Cardiac septum (tissue), 1 donor: ENCODE results near the gene KLHL42. TPM values are rescaled to one million over a fixed set of nuclear protein-coding genes. Genes with fewer than 3 reads are reported as not detected.

Experiments
- DNase-seq: peaks from one replicate; pipeline ENCODE4 v3.0.0-alpha.2; 2020; ENCODE audit warnings: low spot score
- intact Hi-C: fragments of 100-400 bp; cut with DNase I; formaldehyde crosslinking; loops from one replicate; pipeline ENCODE4 v1.14.0; 2022
- total RNA-seq: library from RNA; stranded (reverse); fragmentation: NEBNext Ultra II Directional; extraction: Animal tissue kit (Norgen Biotek cat#: 25700); gene quantifications from one replicate; pipeline ENCODE4 v1.2.1, GENCODE V29; 2021
- donor health status: DM: no; HTN: no; CAD: no.

KLHL42 gene
- total RNA-seq, 1 donor from 2014 or later = 10.3 TPM

DNA sequence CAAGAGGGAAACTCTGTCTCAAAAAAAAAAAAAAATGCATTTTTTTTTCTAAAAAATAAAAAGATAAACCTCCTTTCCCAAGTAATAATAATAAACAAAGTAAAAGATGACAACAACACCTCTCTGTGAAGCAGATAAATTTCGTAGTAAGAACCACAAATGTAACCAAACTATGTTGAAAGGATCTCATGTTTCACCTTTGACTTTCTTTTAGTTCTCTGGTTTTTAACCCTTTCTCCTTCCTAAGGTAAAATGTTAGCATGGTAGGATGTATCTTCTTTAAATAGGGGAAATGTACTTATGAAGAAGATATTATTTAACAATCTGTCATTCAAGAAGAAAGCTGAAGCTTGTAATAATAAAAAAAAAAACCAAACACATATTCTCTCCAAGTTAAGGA lies 1.8 kb upstream of the KLHL42 start:
- intact Hi-C loops = no loop called here
- DNase-seq = no peak

DNA sequence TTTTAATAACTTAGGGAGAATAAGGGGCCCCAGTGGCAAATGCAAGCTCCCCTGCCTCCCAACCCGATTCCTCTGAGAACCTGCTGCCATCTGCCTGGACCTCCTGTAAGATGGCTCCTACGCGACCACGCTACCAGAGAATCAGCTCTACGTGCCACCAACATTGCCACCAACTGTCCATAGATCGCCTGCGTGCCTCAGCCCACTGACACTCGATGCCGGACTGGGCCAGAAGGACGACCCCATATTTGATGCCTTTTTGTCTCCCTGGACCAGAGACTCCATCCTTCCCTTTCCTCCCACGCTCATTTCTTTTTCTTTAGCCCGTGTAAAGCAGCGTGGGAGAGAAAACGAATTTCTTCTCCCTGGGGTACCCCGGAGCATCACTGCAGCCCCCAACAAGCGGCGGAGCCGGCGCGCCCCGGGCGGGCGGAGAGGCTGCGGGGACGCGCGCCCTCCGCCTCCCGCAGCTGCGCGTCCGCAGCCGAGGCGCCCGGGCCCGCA lies 565 bp upstream of the KLHL42 start:
- intact Hi-C loops = no loop called here
- no peak for DNase-seq

DNA sequence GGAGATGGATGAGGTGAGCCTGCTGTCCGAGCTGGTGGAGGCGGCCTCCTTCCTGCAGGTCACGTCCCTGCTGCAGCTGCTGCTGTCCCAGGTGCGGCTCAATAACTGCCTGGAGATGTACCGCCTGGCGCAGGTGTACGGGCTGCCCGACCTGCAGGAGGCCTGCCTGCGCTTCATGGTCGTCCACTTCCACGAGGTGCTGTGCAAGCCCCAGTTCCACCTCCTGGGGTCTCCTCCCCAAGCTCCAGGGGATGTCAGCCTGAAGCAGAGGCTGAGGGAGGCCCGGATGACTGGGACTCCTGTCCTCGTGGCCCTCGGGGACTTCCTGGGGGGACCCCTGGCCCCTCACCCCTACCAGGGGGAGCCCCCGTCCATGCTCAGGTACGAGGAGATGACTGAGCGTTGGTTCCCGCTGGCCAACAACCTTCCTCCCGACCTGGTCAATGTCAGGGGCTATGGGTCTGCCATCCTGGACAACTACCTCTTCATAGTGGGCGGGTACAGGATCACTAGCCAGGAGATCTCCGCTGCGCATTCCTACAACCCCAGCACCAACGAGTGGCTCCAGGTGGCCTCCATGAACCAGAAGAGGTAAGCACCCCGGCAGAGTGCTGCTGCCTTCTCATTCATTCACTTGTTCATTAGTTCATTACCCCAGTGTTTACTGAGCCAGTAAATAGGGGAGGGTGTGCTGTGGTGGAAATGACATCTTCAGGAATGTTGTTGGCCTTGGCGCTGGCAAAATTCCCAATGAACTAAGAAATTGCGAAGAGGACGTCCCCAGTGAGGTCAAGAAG lies 777 bp downstream of the KLHL42 start:
- no peak for DNase-seq
- intact Hi-C loops = loop anchor here (2.0 kb wide), 1 partner anchor 40 kb away; no protein-coding TSS in a partner anchor

- intact Hi-C loops = loop anchor here (2.0 kb wide), 1 partner anchor 39 kb away; no protein-coding TSS in a partner anchor
Measured at GRCh38 chr12:27781680-27782079, 1.6 kb downstream of the KLHL42 start.

DNA sequence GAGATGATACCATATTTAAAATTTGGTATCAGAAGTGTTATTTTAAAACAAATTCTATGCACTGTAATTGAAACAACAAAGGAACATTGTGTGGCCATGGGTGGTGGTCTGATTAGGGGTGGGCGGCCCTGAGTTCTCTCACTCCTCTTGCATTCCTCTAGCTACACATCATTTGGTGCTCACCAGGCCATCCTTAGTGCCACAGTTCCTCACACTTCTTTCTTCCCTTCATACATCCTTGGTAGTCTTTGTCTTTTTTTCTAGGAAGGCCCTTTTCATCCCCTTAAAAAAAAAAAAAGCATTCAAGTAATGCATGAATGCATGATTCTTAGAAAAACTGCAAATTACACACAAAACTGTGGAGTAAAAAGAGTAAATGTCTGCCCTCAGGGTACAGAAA lies 2.4 kb downstream of the KLHL42 start:
- intact Hi-C loops = no loop called here
- DNase-seq = no peak

More at GRCh38 chr12:27781680-27782079, 1.6 kb downstream of the KLHL42 start:
- DNase-seq = no peak

DNA sequence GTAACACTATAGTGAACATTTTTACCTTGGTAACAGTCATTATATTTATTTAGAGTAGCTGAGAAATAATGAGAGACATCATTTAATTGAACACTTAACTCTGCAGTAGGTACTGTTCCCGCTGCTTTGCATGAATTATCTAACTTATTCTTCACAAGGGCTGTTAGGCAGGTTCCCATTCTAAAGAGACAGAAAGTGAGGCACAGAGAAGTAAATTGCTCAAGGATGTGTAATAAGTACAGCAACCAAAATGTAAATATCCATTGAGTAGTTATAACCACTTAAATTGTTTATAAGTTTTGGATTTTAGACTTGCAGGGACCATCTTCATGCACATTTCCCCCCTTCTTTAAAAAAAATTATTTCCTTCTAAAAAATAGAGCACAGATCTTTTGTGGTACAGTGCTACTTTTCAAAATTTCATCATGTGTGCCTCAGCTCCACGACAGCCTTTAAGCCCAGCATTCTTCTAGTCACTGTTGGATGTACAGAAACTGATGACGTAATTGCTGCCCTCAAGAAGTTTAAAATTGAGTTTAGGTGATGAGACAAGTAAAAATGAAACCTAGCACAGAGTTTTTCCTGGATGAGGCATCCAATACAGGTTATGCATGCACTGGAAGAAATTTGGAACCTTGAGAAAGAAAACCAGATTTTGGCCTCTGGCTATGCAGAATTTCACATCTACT lies 6.0 kb downstream of the KLHL42 start:
- intact Hi-C loops = no loop called here
- DNase-seq = no peak

DNA sequence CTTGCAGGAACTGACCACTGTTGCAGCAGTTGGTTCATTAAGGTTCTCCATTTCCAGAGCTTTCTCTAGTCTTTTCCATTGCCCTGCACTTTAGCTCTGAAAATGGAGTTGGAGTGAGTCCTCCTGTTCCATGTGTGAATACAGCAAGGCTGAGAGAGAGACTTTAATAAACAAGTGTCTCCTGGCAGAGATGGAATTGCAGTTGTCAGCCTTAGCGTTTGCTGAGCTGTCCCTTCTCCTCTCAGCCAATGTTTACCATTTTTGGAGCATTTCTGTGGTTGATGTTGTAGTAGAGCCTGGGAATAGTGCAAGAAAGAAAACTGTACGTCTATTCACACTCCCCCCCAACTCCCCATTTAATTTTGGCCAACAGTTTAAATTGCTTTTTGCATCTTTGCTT lies 7.5 kb downstream of the KLHL42 start:
- intact Hi-C loops = no loop called here
- DNase-seq = no peak

GRCh38 chr12:27790179-27790578 lies 10.1 kb downstream of the KLHL42 start:
- intact Hi-C loops = no loop called here
- no peak for DNase-seq

DNA sequence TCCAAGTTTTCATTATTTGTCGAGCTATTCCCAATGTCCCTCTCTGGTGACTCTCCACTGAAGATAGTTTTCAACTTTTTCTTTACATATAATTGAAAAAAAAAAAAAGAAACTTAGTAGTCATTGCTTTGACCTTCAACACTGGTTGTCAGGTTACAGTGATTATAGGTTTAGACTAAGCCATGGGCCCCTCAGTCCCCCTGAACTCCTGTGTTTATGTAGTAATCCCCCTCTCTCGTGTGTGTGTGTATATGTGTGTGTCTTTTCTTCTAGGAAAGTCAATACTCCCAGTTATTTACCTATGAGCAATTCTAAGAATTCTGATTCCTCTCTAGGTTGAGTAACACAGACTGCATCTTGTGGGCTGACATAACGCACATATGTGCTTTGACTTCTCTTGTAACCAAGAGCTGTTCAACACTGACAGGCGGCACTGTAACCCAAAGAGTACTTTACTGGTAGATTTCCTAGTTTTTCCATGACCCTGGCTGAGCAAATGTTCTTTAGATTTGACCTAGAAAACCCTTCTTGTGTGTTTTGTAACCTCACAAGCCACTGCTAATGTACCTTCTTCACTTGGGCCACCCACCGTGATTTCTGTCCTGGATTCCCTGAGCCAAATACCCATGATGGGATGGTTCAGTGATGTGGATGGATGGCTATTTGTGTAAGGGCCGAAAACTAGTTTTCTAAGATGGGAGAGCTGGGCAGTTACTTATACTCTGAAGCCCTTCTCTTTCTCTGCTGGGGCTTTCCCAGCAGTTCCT lies 15.0 kb downstream of the KLHL42 start:
- DNase-seq = no peak
- intact Hi-C loops = no loop called here

GRCh38 chr12:27796128-27796527 lies 16.1 kb downstream of the KLHL42 start:
- DNase-seq = no peak
- intact Hi-C loops = no loop called here

- intact Hi-C loops = no loop called here
Measured at GRCh38 chr12:27797301-27798025, 17.4 kb downstream of the KLHL42 start.

DNA sequence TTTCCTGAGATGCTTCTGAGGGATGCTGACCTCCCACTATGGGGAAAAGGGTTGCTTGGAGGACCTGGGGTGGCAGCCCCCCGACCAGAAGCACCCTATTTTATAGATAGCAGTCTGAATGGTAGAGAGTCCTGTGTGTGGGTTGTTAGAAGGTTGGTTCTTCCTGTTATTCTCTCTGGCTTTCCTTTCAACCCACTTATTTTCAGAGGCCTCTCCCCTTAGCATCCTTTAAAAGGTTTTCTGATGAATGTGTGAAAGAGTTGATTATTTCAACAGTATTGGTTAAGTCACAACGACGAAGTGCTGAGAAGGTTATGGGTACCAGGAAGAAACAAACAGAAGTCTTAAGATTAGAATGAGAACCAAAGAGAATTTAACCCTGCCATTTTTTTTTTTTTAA lies 20.8 kb downstream of the KLHL42 start:
- DNase-seq = no peak
- intact Hi-C loops = no loop called here

More at GRCh38 chr12:27797301-27798025, 17.4 kb downstream of the KLHL42 start:
- DNase-seq = no peak

DNA sequence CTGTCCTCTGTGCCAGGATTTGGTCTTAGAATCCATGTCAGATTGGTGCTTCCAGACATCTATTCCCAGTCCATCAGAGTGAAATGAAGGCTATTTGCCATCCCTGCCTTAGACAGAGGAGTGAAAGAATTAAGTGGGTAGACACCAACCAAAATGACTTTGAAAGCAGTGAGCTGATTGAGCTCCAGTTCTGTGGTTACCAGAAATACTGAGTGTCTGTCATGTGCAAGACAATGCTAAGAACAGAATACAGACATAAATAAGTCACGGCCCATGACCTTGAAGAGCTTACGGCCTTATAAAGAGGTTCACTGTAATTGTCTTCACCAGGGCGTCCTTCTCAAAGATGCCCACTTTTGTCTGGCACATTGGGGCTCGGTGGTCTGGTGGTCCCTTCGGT lies 21.6 kb downstream of the KLHL42 start:
- intact Hi-C loops = no loop called here

GRCh38 chr12:27802511-27802910 lies 22.5 kb downstream of the KLHL42 start:
- intact Hi-C loops = no loop called here
- no peak for DNase-seq

More for the DNA sequence above, 21.6 kb downstream of the KLHL42 start:
- DNase-seq = no peak

DNA sequence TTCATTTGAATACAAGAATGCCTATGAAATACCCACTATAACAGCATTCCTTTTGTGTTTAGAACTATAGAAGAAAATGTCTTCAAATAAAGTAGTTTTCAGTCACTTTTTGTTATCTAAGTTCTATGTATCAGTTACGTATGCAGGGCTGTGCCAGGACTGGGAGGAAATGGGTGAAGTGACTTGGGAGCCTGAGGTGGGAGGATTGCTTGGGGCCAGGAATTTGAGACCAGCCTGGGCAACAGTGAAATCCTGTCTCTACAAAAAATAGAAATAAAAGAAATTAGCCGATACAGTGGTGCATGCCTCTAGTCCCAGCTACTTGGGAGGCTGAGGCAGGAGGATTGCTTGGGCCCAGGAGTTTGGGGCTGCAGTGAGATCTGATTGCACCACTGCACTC lies 22.9 kb downstream of the KLHL42 start:
- DNase-seq = no peak
- intact Hi-C loops = no loop called here

DNA sequence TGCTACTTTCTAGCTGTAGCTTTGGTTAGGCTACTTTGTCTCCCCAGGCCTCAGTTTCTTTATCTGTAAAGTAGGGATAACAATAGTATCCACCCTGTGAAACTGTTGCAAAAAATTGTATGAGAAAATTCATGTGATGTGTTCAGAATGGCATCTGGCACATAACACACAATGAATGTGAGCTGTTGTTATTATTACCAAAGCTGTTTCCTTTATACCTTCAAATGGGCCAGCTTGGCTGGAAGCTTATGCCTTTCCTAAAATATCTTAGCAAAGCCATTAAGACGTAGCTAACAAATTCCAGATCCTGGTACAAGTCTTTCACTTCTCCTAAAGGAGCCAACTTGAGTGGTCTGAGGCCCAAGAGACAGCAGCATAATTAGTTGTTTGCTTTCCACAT lies 25.2 kb downstream of the KLHL42 start:
- no peak for DNase-seq
- intact Hi-C loops = no loop called here

DNA sequence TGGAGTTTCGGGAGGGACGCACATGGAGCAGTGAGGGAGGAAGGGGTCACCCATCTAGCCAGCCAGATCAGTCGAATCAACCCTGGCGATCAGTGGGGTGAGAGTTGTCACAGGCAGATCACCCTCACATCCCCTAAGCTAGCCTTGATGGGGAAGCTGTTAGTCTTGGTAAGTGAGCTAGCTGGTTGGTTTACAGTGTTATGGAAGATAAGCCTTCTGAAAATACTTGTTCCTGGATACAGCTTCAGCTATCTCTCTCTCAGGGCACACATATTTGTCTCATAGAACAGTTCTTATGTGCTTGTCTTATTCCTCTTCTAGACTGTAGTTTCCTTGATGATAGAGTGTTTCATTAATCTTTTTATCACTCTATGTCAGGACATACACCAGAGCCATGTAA lies 26.2 kb downstream of the KLHL42 start:
- no peak for DNase-seq
- intact Hi-C loops = no loop called here

DNA sequence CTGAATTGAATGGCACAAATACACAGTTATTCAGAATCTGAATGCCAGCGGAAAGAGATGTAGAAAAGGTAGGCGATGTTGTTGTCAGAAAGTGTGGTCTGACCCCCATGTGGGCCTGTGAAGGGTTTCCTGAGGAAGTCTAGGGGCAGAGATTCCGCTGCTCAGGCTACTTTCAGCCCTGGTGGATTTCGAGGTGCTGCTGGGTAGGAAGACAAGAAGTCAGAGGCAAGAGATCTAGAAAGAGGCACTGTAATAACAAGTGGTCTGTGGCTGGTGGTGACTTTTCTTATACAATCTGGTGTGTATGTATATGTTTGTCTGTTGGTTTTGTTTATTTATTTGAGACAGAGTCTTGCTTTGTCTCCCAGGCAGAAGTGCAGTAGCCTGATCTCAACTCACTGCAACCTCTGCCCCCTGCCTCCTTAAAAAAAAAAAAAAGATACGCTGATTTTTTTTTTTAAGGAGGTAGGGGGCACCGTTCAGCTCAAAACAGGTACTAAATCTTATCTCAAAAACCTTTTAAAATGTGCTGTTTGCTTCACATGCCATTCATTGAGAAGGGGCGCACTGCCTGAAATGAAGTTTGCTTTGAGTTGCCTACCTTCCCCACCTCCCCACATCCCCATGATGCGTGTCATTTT lies 27.1 kb downstream of the KLHL42 start:
- intact Hi-C loops = no loop called here
- DNase-seq = no peak

- DNase-seq = no peak
- intact Hi-C loops = no loop called here
Measured at GRCh38 chr12:27808841-27809240, 28.8 kb downstream of the KLHL42 start.
